ENCODE data around the gene CDIP1.

Gene CDIP1

DNA sequence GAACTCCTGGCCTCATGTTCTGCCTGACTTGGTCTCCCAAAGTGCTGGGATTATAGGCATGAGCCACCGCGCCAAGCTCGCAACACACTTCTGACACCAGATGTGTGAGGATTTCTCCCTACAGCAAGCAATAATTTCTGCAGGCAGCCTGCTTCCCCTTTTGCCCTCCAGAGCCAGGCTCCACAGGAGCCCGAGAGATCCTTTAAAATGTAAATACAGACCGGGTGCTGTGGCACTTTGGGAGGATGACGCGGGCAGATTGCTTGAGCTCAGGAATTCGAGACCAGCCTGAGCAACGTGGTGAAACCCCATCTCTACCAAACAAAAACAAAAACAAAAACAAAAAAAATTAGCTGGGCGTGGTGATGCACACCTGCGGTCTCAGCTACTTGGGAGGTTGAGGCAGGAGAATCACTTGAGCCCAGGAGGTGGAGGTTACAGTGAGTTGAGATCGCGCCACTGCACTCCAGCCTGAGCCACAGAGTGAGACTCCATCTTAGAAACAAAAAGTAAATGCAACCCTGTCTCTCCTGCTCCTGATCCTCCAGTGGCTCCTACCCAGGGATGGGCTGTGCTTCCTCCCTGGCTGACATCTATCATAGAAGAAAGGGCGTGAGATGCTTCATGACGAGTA, 32.2 kb upstream of the CDIP1 start:
- no peaks in the 10 kb centered on the region for H3K27me3 ChIP-seq (ENCODE audit: control insufficient read depth, insufficient read depth, low read length, poor library complexity, severe bottlenecking)
- WGBS, 2 experiments = 31% methylated on average over 15 of the region's 15 CpGs
- H3K27ac ChIP-seq (ENCODE audit: insufficient read depth, low read depth, low read length, poor library complexity, severe bottlenecking) = no peak overlapping the region
- H3K4me1 ChIP-seq (ENCODE audit: control insufficient read depth, insufficient read depth, low read length) = no peaks in the 10 kb centered on the region
- no peak overlapping the region for H3K4me3 ChIP-seq (ENCODE audit: insufficient read depth, low read depth, low read length)
- H3K36me3 ChIP-seq (ENCODE audit: control insufficient read depth, insufficient read depth, low read length) = no peaks in the 10 kb centered on the region
- no peaks in the 10 kb centered on the region for H3K9me3 ChIP-seq (ENCODE audit: control insufficient read depth, low read length)

GRCh38 chr16:4570086-4570485, 31.5 kb upstream of the CDIP1 start:
- no peaks in the 10 kb centered on the region for H3K9me3 ChIP-seq (ENCODE audit: control insufficient read depth, low read length)
- H3K27me3 ChIP-seq (ENCODE audit: control insufficient read depth, insufficient read depth, low read length, poor library complexity, severe bottlenecking) = no peaks in the 10 kb centered on the region
- H3K4me1 ChIP-seq (ENCODE audit: control insufficient read depth, insufficient read depth, low read length) = no peaks in the 10 kb centered on the region
- 77 to 86% methylated on average over 6 of the region's 6 CpGs for WGBS, 2 experiments
- H3K4me3 ChIP-seq (ENCODE audit: insufficient read depth, low read depth, low read length) = no peak overlapping the region
- no peak overlapping the region for H3K27ac ChIP-seq (ENCODE audit: insufficient read depth, low read depth, low read length, poor library complexity, severe bottlenecking)
- no peaks in the 10 kb centered on the region for H3K36me3 ChIP-seq (ENCODE audit: control insufficient read depth, insufficient read depth, low read length)

DNA sequence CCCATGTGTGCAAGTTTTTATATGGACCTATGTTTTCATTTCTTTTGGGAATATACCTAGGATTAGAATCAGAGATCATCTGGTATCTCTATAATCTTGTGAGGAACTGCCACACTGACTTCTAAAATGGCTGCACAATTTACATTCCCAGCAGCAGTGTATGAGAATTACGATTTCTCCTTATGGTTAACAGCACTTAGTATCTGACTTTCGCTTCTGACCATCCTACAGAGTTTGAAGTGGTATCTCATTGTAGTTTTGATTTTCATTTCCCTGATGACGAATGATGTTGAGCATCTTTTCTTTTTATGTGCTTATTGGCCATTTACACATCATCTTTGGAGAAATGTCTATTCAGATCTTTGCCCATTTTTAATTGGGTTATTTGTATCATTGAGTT, 27.6 kb upstream of the CDIP1 start:
- no peaks in the 10 kb centered on the region for H3K9me3 ChIP-seq (ENCODE audit: control insufficient read depth, low read length)
- no peak overlapping the region for H3K27ac ChIP-seq (ENCODE audit: insufficient read depth, low read depth, low read length, poor library complexity, severe bottlenecking)
- WGBS, 2 experiments = 96 to 98% methylated on average over 3 of the region's 3 CpGs
- no peak overlapping the region for H3K4me3 ChIP-seq (ENCODE audit: insufficient read depth, low read depth, low read length)
- no peaks in the 10 kb centered on the region for H3K27me3 ChIP-seq (ENCODE audit: control insufficient read depth, insufficient read depth, low read length, poor library complexity, severe bottlenecking)
- H3K4me1 ChIP-seq (ENCODE audit: control insufficient read depth, insufficient read depth, low read length) = no peaks in the 10 kb centered on the region
- no peaks in the 10 kb centered on the region for H3K36me3 ChIP-seq (ENCODE audit: control insufficient read depth, insufficient read depth, low read length)

GRCh38 chr16:4564661-4565267, 26.2 kb upstream of the CDIP1 start:
- H3K4me1 ChIP-seq (ENCODE audit: control insufficient read depth, insufficient read depth, low read length) = no peaks in the 10 kb centered on the region
- WGBS, 2 experiments = 91 to 94% methylated on average over 16 to 18 of the region's 18 CpGs

DNA sequence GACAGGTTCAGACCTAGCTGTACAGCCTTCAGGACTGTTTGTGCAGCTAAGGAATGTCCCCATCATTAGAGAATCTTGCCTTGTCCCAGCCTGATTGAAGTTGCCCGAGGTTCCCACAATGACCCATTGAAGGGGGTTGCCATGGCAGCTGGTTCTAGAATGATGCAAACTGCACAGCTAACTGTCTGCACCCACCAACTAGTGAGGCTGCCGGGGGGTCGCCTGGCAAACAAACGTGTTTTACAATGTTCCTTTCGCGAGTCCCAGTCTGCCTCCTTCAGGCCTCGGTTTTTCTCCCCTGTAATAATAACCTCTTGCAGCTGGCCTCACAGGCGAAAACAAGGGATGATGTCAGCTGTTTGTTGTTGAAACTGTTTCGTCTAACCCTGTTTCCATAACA, 23.0 kb upstream of the CDIP1 start:
- Histone ChIP-seq H3K27ac (ENCODE audit: insufficient read depth, low read depth, low read length, poor library complexity, severe bottlenecking) (no peak overlapping the region), H3K9me3 (ENCODE audit: control insufficient read depth, low read length) (no peaks in the 10 kb centered on the region), H3K27me3 (ENCODE audit: control insufficient read depth, insufficient read depth, low read length, poor library complexity, severe bottlenecking) (no peaks in the 10 kb centered on the region), H3K4me1 (ENCODE audit: control insufficient read depth, insufficient read depth, low read length) (no peaks in the 10 kb centered on the region), H3K36me3 (ENCODE audit: control insufficient read depth, insufficient read depth, low read length) (no peaks in the 10 kb centered on the region), H3K4me3 (ENCODE audit: insufficient read depth, low read depth, low read length) (no peak overlapping the region)
- WGBS, 2 experiments = 70 to 71% methylated on average over 9 of the region's 9 CpGs

More at GRCh38 chr16:4564661-4565267, 26.2 kb upstream of the CDIP1 start:
- no peaks in the 10 kb centered on the region for H3K36me3 ChIP-seq (ENCODE audit: control insufficient read depth, insufficient read depth, low read length)
- H3K4me3 ChIP-seq (ENCODE audit: insufficient read depth, low read depth, low read length) = no peak overlapping the region
- H3K27me3 ChIP-seq (ENCODE audit: control insufficient read depth, insufficient read depth, low read length, poor library complexity, severe bottlenecking) = no peaks in the 10 kb centered on the region
- no peaks in the 10 kb centered on the region for H3K9me3 ChIP-seq (ENCODE audit: control insufficient read depth, low read length)
- H3K27ac ChIP-seq (ENCODE audit: insufficient read depth, low read depth, low read length, poor library complexity, severe bottlenecking) = no peak overlapping the region

- H3K9me3 ChIP-seq (ENCODE audit: control insufficient read depth, low read length) = no peaks in the 10 kb centered on the region
- H3K4me3 ChIP-seq (ENCODE audit: insufficient read depth, low read depth, low read length) = no peak overlapping the region
- no peaks in the 10 kb centered on the region for H3K36me3 ChIP-seq (ENCODE audit: control insufficient read depth, insufficient read depth, low read length)
- H3K27me3 ChIP-seq (ENCODE audit: control insufficient read depth, insufficient read depth, low read length, poor library complexity, severe bottlenecking) = no peaks in the 10 kb centered on the region
- 92 to 93% methylated on average over 10 of the region's 10 CpGs for WGBS, 2 experiments
- no peak overlapping the region for H3K27ac ChIP-seq (ENCODE audit: insufficient read depth, low read depth, low read length, poor library complexity, severe bottlenecking)
- no peaks in the 10 kb centered on the region for H3K4me1 ChIP-seq (ENCODE audit: control insufficient read depth, insufficient read depth, low read length)
These were observed 19.4 kb upstream of the CDIP1 start for GRCh38 chr16:4557973-4558372.

GRCh38 chr16:4556580-4556979, 18.0 kb upstream of the CDIP1 start:
- Histone ChIP-seq H3K27me3 (ENCODE audit: control insufficient read depth, insufficient read depth, low read length, poor library complexity, severe bottlenecking) (no peaks in the 10 kb centered on the region), H3K36me3 (ENCODE audit: control insufficient read depth, insufficient read depth, low read length) (no peaks in the 10 kb centered on the region), H3K9me3 (ENCODE audit: control insufficient read depth, low read length) (no peaks in the 10 kb centered on the region), H3K4me1 (ENCODE audit: control insufficient read depth, insufficient read depth, low read length) (no peaks in the 10 kb centered on the region), H3K27ac (ENCODE audit: insufficient read depth, low read depth, low read length, poor library complexity, severe bottlenecking) (no peak overlapping the region), H3K4me3 (ENCODE audit: insufficient read depth, low read depth, low read length) (no peak overlapping the region)
- WGBS, 2 experiments = 92 to 93% methylated on average over 14 of the region's 14 CpGs

GRCh38 chr16:4556112-4556511, 17.5 kb upstream of the CDIP1 start, which contains the start of gene C16orf96:
Gene C16orf96, plus strand, starts transcription at chr16:4556340. Its CDS starts 150 bp downstream, at chr16:4556490.
- Histone ChIP-seq H3K36me3 (ENCODE audit: control insufficient read depth, insufficient read depth, low read length) (no peaks in the 10 kb centered on the region), H3K9me3 (ENCODE audit: control insufficient read depth, low read length) (no peaks in the 10 kb centered on the region), H3K27me3 (ENCODE audit: control insufficient read depth, insufficient read depth, low read length, poor library complexity, severe bottlenecking) (no peaks in the 10 kb centered on the region), H3K4me3 (ENCODE audit: insufficient read depth, low read depth, low read length) (no peak within 1 kb of the TSS), H3K4me1 (ENCODE audit: control insufficient read depth, insufficient read depth, low read length) (no peaks in the 10 kb centered on the region), H3K27ac (ENCODE audit: insufficient read depth, low read depth, low read length, poor library complexity, severe bottlenecking) (no peak within 1 kb of the TSS)
- WGBS, 2 experiments = 93 to 94% methylated on average over 4 of the region's 4 CpGs

GRCh38 chr16:4552541-4552940, 14.0 kb upstream of the CDIP1 start:
- Histone ChIP-seq H3K9me3 (ENCODE audit: control insufficient read depth, low read length) (no peaks in the 10 kb centered on the region), H3K27me3 (ENCODE audit: control insufficient read depth, insufficient read depth, low read length, poor library complexity, severe bottlenecking) (no peaks in the 10 kb centered on the region), H3K36me3 (ENCODE audit: control insufficient read depth, insufficient read depth, low read length) (no peaks in the 10 kb centered on the region), H3K4me3 (ENCODE audit: insufficient read depth, low read depth, low read length) (no peak overlapping the region), H3K27ac (ENCODE audit: insufficient read depth, low read depth, low read length, poor library complexity, severe bottlenecking) (no peak overlapping the region), H3K4me1 (ENCODE audit: control insufficient read depth, insufficient read depth, low read length) (no peaks in the 10 kb centered on the region)
- 90 to 96% methylated on average over 3 of the region's 3 CpGs for WGBS, 2 experiments

DNA sequence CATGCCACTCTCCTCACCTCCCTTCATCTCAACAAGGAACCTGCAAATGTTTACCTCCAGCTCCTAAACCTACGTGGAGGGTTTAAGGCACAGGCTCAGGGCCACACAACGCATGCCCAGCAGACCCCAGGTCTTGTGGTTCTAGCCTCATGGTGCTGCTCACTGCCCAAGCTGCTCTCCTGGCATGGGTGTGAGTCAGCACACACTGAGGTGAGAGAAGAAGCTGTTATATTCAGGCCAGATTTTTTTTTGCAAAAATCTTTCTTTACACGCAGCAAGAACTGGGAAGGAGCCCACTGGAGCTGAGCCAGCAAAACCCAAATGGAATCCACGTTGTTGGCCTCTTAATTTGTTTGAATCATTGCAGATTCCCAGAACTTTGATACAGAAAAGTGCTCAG, 12.0 kb upstream of the CDIP1 start:
- Histone ChIP-seq H3K27me3 (ENCODE audit: control insufficient read depth, insufficient read depth, low read length, poor library complexity, severe bottlenecking) (no peaks in the 10 kb centered on the region), H3K4me1 (ENCODE audit: control insufficient read depth, insufficient read depth, low read length) (no peaks in the 10 kb centered on the region), H3K9me3 (ENCODE audit: control insufficient read depth, low read length) (no peaks in the 10 kb centered on the region), H3K27ac (ENCODE audit: insufficient read depth, low read depth, low read length, poor library complexity, severe bottlenecking) (no peak overlapping the region), H3K36me3 (ENCODE audit: control insufficient read depth, insufficient read depth, low read length) (no peaks in the 10 kb centered on the region), H3K4me3 (ENCODE audit: insufficient read depth, low read depth, low read length) (no peak overlapping the region)
- 66 to 69% methylated on average over 4 of the region's 4 CpGs for WGBS, 2 experiments
